ENCODE measurements around the gene OR1J2.
"Not testable (repeated sequence)": the region's sequence is repeated elsewhere in the genome, so short reads cannot be mapped to it uniquely, and the experiment has no call there.

OR1J2 gene

GRCh38 chr9:122506964-122507363 is 3.6 kb upstream of the OR1J2 start:
- H3K9me3 ChIP-seq (replicated peaks; ENCODE audit: low read length) = no peaks in the 10 kb centered on the region
- no peak overlapping the region for H3K9ac ChIP-seq (ENCODE audit: low read depth, low read length)
- H3K4me2 ChIP-seq (ENCODE audit: low read length) = no peak overlapping the region
- H3K4me1 ChIP-seq (ENCODE audit: control insufficient read depth, insufficient read depth, low read length) = no peaks in the 10 kb centered on the region
- H3K36me3 ChIP-seq (ENCODE audit: insufficient read depth, low read length) = no peaks in the 10 kb centered on the region
- no peak overlapping the region for H3K4me3 ChIP-seq (ENCODE audit: low read length)
- H3K27me3 ChIP-seq (ENCODE audit: control insufficient read depth, insufficient read depth, low read length) = peaks cover 11% of the 10 kb centered on the region

- no peaks in the 10 kb centered on the region for H3K4me1 ChIP-seq (ENCODE audit: control insufficient read depth, insufficient read depth, low read length)
- H3K9ac ChIP-seq (ENCODE audit: low read depth, low read length) = no peak overlapping the region
- H3K4me3 ChIP-seq (ENCODE audit: low read length) = no peak overlapping the region
- H3K4me2 ChIP-seq (ENCODE audit: low read length) = no peak overlapping the region
- H3K27me3 ChIP-seq (ENCODE audit: control insufficient read depth, insufficient read depth, low read length) = peaks cover 28% of the 10 kb centered on the region
- no peaks in the 10 kb centered on the region for H3K9me3 ChIP-seq (replicated peaks; ENCODE audit: low read length)
- no peaks in the 10 kb centered on the region for H3K36me3 ChIP-seq (ENCODE audit: insufficient read depth, low read length)
Observed at GRCh38 chr9:122518226-122518625, 7.6 kb downstream of the OR1J2 start.

GRCh38 chr9:122518841-122519240 is 8.2 kb downstream of the OR1J2 start, which contains the start of gene OR1J4:
Gene OR1J4, plus strand, starts transcription at chr9:122519141. Its CDS starts 0 bp downstream, at chr9:122519141.
- Histone ChIP-seq H3K4me2 (ENCODE audit: low read length) (no peak within 1 kb of the TSS), H3K9me3 (replicated peaks; ENCODE audit: low read length) (no peaks in the 10 kb centered on the region), H3K4me3 (ENCODE audit: low read length) (no peak within 1 kb of the TSS), H3K4me1 (ENCODE audit: control insufficient read depth, insufficient read depth, low read length) (no peaks in the 10 kb centered on the region), H3K27me3 (ENCODE audit: control insufficient read depth, insufficient read depth, low read length) (peaks cover 28% of the 10 kb centered on the region), H3K36me3 (ENCODE audit: insufficient read depth, low read length) (no peaks in the 10 kb centered on the region), H3K9ac (ENCODE audit: low read depth, low read length) (no peak within 1 kb of the TSS)

- Histone ChIP-seq H3K27me3 (ENCODE audit: control insufficient read depth, insufficient read depth, low read length) (peaks cover 23% of the 10 kb centered on the region), H3K4me1 (ENCODE audit: control insufficient read depth, insufficient read depth, low read length) (no peaks in the 10 kb centered on the region), H3K4me3 (ENCODE audit: low read length) (no peak overlapping the region), H3K9me3 (replicated peaks; ENCODE audit: low read length) (no peaks in the 10 kb centered on the region), H3K4me2 (ENCODE audit: low read length) (no peak overlapping the region), H3K9ac (ENCODE audit: low read depth, low read length) (no peak overlapping the region), H3K36me3 (ENCODE audit: insufficient read depth, low read length) (no peaks in the 10 kb centered on the region)
Observed at GRCh38 chr9:122519376-122519775, 8.8 kb downstream of the OR1J2 start.

- no peaks in the 10 kb centered on the region for H3K36me3 ChIP-seq (ENCODE audit: insufficient read depth, low read length)
- H3K9me3 ChIP-seq (replicated peaks; ENCODE audit: low read length) = no peaks in the 10 kb centered on the region
- H3K4me2 ChIP-seq (ENCODE audit: low read length) = no peak overlapping the region
- H3K27me3 ChIP-seq (ENCODE audit: control insufficient read depth, insufficient read depth, low read length) = peaks cover 12% of the 10 kb centered on the region
- H3K4me3 ChIP-seq (ENCODE audit: low read length) = no peak overlapping the region
- H3K4me1 ChIP-seq (ENCODE audit: control insufficient read depth, insufficient read depth, low read length) = no peaks in the 10 kb centered on the region
- no peak overlapping the region for H3K9ac ChIP-seq (ENCODE audit: low read depth, low read length)
Observed at GRCh38 chr9:122526602-122527001, 16.0 kb downstream of the OR1J2 start.

- no peak within 1 kb of the TSS for H3K4me3 ChIP-seq (ENCODE audit: low read length)
- no peaks in the 10 kb centered on the region for H3K9me3 ChIP-seq (replicated peaks; ENCODE audit: low read length)
- no peak within 1 kb of the TSS for H3K9ac ChIP-seq (ENCODE audit: low read depth, low read length)
- H3K4me2 ChIP-seq (ENCODE audit: low read length) = no peak within 1 kb of the TSS
- no peaks in the 10 kb centered on the region for H3K36me3 ChIP-seq (ENCODE audit: insufficient read depth, low read length)
- H3K4me1 ChIP-seq (ENCODE audit: control insufficient read depth, insufficient read depth, low read length) = no peaks in the 10 kb centered on the region
- H3K27me3 ChIP-seq (ENCODE audit: control insufficient read depth, insufficient read depth, low read length) = peaks cover 12% of the 10 kb centered on the region
Observed at GRCh38 chr9:122527193-122527592, 16.6 kb downstream of the OR1J2 start, which contains the start of gene OR1N1. Gene OR1N1, minus strand, starts transcription at chr9:122527293. Its CDS starts 0 bp downstream, at chr9:122527293.

GRCh38 chr9:122531157-122531556 is 20.6 kb downstream of the OR1J2 start:
- not testable (repeated sequence) for H3K4me2 ChIP-seq (ENCODE audit: low read length); H3K9ac ChIP-seq (ENCODE audit: low read depth, low read length); H3K9me3 ChIP-seq (replicated peaks; ENCODE audit: low read length); H3K4me3 ChIP-seq (ENCODE audit: low read length); H3K4me1 ChIP-seq (ENCODE audit: control insufficient read depth, insufficient read depth, low read length); H3K27me3 ChIP-seq (ENCODE audit: control insufficient read depth, insufficient read depth, low read length); H3K36me3 ChIP-seq (ENCODE audit: insufficient read depth, low read length)

- no peaks in the 10 kb centered on the region for H3K9me3 ChIP-seq (replicated peaks; ENCODE audit: low read length)
Observed at GRCh38 chr9:122536134-122536533, 25.5 kb downstream of the OR1J2 start.

GRCh38 chr9:122537066-122537465 is 26.5 kb downstream of the OR1J2 start:
- not testable (repeated sequence) for H3K9me3 ChIP-seq (replicated peaks; ENCODE audit: low read length); H3K4me1 ChIP-seq (ENCODE audit: control insufficient read depth, insufficient read depth, low read length)

More at GRCh38 chr9:122536134-122536533, 25.5 kb downstream of the OR1J2 start:
- H3K4me2 ChIP-seq (ENCODE audit: low read length) = no peak overlapping the region
- H3K27me3 ChIP-seq (ENCODE audit: control insufficient read depth, insufficient read depth, low read length) = no peaks in the 10 kb centered on the region
- no peaks in the 10 kb centered on the region for H3K36me3 ChIP-seq (ENCODE audit: insufficient read depth, low read length)
- H3K9ac ChIP-seq (ENCODE audit: low read depth, low read length) = no peak overlapping the region
- H3K4me1 ChIP-seq (ENCODE audit: control insufficient read depth, insufficient read depth, low read length) = no peaks in the 10 kb centered on the region
- no peak overlapping the region for H3K4me3 ChIP-seq (ENCODE audit: low read length)

GRCh38 chr9:122538757-122539156 is 28.2 kb downstream of the OR1J2 start:
- Histone ChIP-seq H3K4me3 (ENCODE audit: low read length) (no peak overlapping the region), H3K4me1 (ENCODE audit: control insufficient read depth, insufficient read depth, low read length) (no peaks in the 10 kb centered on the region), H3K9me3 (replicated peaks; ENCODE audit: low read length) (no peaks in the 10 kb centered on the region), H3K27me3 (ENCODE audit: control insufficient read depth, insufficient read depth, low read length) (peaks cover 3% of the 10 kb centered on the region), H3K9ac (ENCODE audit: low read depth, low read length) (no peak overlapping the region), H3K4me2 (ENCODE audit: low read length) (no peak overlapping the region), H3K36me3 (ENCODE audit: insufficient read depth, low read length) (no peaks in the 10 kb centered on the region)

More at GRCh38 chr9:122537066-122537465, 26.5 kb downstream of the OR1J2 start:
- H3K36me3 ChIP-seq (ENCODE audit: insufficient read depth, low read length); H3K4me3 ChIP-seq (ENCODE audit: low read length); H3K9ac ChIP-seq (ENCODE audit: low read depth, low read length); H3K27me3 ChIP-seq (ENCODE audit: control insufficient read depth, insufficient read depth, low read length); H3K4me2 ChIP-seq (ENCODE audit: low read length): not testable (repeated sequence)

GRCh38 chr9:122546196-122546595 is 35.6 kb downstream of the OR1J2 start:
- H3K27me3 ChIP-seq (ENCODE audit: control insufficient read depth, insufficient read depth, low read length) = peaks cover 3% of the 10 kb centered on the region
- no peaks in the 10 kb centered on the region for H3K4me1 ChIP-seq (ENCODE audit: control insufficient read depth, insufficient read depth, low read length)
- no peaks in the 10 kb centered on the region for H3K9me3 ChIP-seq (replicated peaks; ENCODE audit: low read length)
- H3K36me3 ChIP-seq (ENCODE audit: insufficient read depth, low read length) = no peaks in the 10 kb centered on the region
- H3K9ac ChIP-seq (ENCODE audit: low read depth, low read length) = no peak overlapping the region
- H3K4me2 ChIP-seq (ENCODE audit: low read length) = no peak overlapping the region
- no peak overlapping the region for H3K4me3 ChIP-seq (ENCODE audit: low read length)

- Histone ChIP-seq H3K36me3 (ENCODE audit: insufficient read depth, low read length) (no peaks in the 10 kb centered on the region), H3K4me1 (ENCODE audit: control insufficient read depth, insufficient read depth, low read length) (no peaks in the 10 kb centered on the region), H3K4me2 (ENCODE audit: low read length) (no peak overlapping the region), H3K9ac (ENCODE audit: low read depth, low read length) (no peak overlapping the region), H3K4me3 (ENCODE audit: low read length) (no peak overlapping the region), H3K27me3 (ENCODE audit: control insufficient read depth, insufficient read depth, low read length) (no peaks in the 10 kb centered on the region), H3K9me3 (replicated peaks; ENCODE audit: low read length) (no peaks in the 10 kb centered on the region)
Observed at GRCh38 chr9:122551371-122551770, 40.8 kb downstream of the OR1J2 start.
